Sigmoid colon (tissue), 3 donors: ENCODE results near the gene MX1.

Source experiments
- CTCF ChIP-seq, 4 experiments: fragments of 450-650 bp in 3 of 4; fragments of 200-600 bp in 1 of 4; IDR thresholded peaks; one replicate each; pipeline ENCODE4 v1.5.1; 2016 to 2019; ENCODE audit warnings: antibody characterized with exemption in 4 of 4, mild to moderate bottlenecking in 3 of 4, moderate library complexity in 2 of 4
- POLR2A ChIP-seq, 2 donors: fragments of 450-650 bp; IDR thresholded peaks; one replicate each; pipeline ENCODE4 v1.6.1; 2016; ENCODE audit warnings: antibody characterized with exemption in 2 of 2, mild to moderate bottlenecking in 2 of 2, moderate library complexity in 2 of 2

- TF ChIP-seq POLR2A (IDR thresholded peaks at IDR 0.05): no peak
- no peak for TF ChIP-seq CTCF (IDR thresholded peaks at IDR 0.05)
These were observed 9.7 kb downstream of the MX1 start for GRCh38 chr21:41435706-41436105.
